Measurements from ENCODE around the gene MAT2A.
"Not testable (repeated sequence)": the region's sequence is repeated elsewhere in the genome, so short reads cannot be mapped to it uniquely, and the experiment has no call there.

Gene MAT2A

GRCh38 chr2:85541262-85541661 is 2.3 kb downstream of the MAT2A start:
- Histone ChIP-seq H3K36me3 (ENCODE audit: low read depth) (peaks cover 69% of the 10 kb centered on the region), H3K27ac (ENCODE audit: poor library complexity, severe bottlenecking) (peak overlapping the region; percentile 86)
- no peak for TF ChIP-seq CTCF (IDR thresholded peaks at IDR 0.05; ENCODE audit: poor library complexity, severe bottlenecking)

GRCh38 chr2:85541753-85542457 is 2.9 kb downstream of the MAT2A start:
- no peaks in the 10 kb centered on the region for H3K27me3 ChIP-seq (ENCODE audit: insufficient read depth, poor library complexity, severe bottlenecking)
- peak overlapping the region; percentile 86 for H3K27ac ChIP-seq (ENCODE audit: poor library complexity, severe bottlenecking)
- peaks cover 69% of the 10 kb centered on the region for H3K36me3 ChIP-seq (ENCODE audit: low read depth)
- ATAC-seq (ENCODE audit: low read depth) = no peak
- TF ChIP-seq CTCF (IDR thresholded peaks at IDR 0.05; ENCODE audit: poor library complexity, severe bottlenecking) = no peak
- H3K4me1 ChIP-seq (ENCODE audit: insufficient read depth, poor library complexity, severe bottlenecking) = peaks cover 34% of the 10 kb centered on the region
- DNase-seq (ENCODE audit: low spot score) = no peak
- H3K9me3 ChIP-seq (ENCODE audit: severe bottlenecking) = no peaks in the 10 kb centered on the region
- H3K4me3 ChIP-seq (ENCODE audit: severe bottlenecking) = peak overlapping the region; percentile 97

More at GRCh38 chr2:85541262-85541661, 2.3 kb downstream of the MAT2A start:
- Histone ChIP-seq H3K4me3 (ENCODE audit: severe bottlenecking) (peak overlapping the region; percentile 97), H3K27me3 (ENCODE audit: insufficient read depth, poor library complexity, severe bottlenecking) (no peaks in the 10 kb centered on the region), H3K9me3 (ENCODE audit: severe bottlenecking) (no peaks in the 10 kb centered on the region), H3K4me1 (ENCODE audit: insufficient read depth, poor library complexity, severe bottlenecking) (peaks cover 39% of the 10 kb centered on the region)
- ATAC-seq (ENCODE audit: low read depth) (no peak), DNase-seq (ENCODE audit: low spot score) (no peak)

GRCh38 chr2:85542777-85543176 is 3.8 kb downstream of the MAT2A start:
- no peak for TF ChIP-seq CTCF (IDR thresholded peaks at IDR 0.05; ENCODE audit: poor library complexity, severe bottlenecking)
- DNase-seq (ENCODE audit: low spot score) (no peak), ATAC-seq (ENCODE audit: low read depth) (no peak)
- Histone ChIP-seq H3K27me3 (ENCODE audit: insufficient read depth, poor library complexity, severe bottlenecking) (no peaks in the 10 kb centered on the region), H3K4me3 (ENCODE audit: severe bottlenecking) (no peak overlapping the region), H3K4me1 (ENCODE audit: insufficient read depth, poor library complexity, severe bottlenecking) (peaks cover 27% of the 10 kb centered on the region), H3K27ac (ENCODE audit: poor library complexity, severe bottlenecking) (peak overlapping the region; percentile 86), H3K9me3 (ENCODE audit: severe bottlenecking) (no peaks in the 10 kb centered on the region), H3K36me3 (ENCODE audit: low read depth) (peaks cover 74% of the 10 kb centered on the region)

- H3K4me1 ChIP-seq (ENCODE audit: insufficient read depth, poor library complexity, severe bottlenecking) = peaks cover 27% of the 10 kb centered on the region
- not testable (repeated sequence) for DNase-seq (ENCODE audit: low spot score); H3K4me3 ChIP-seq (ENCODE audit: severe bottlenecking); ATAC-seq (ENCODE audit: low read depth); H3K27me3 ChIP-seq (ENCODE audit: insufficient read depth, poor library complexity, severe bottlenecking); H3K9me3 ChIP-seq (ENCODE audit: severe bottlenecking)
- H3K27ac ChIP-seq (ENCODE audit: poor library complexity, severe bottlenecking) = peak overlapping the region; percentile 86
- peaks cover 78% of the 10 kb centered on the region for H3K36me3 ChIP-seq (ENCODE audit: low read depth)
Observed at GRCh38 chr2:85544254-85544691, 5.3 kb downstream of the MAT2A start.

DNA sequence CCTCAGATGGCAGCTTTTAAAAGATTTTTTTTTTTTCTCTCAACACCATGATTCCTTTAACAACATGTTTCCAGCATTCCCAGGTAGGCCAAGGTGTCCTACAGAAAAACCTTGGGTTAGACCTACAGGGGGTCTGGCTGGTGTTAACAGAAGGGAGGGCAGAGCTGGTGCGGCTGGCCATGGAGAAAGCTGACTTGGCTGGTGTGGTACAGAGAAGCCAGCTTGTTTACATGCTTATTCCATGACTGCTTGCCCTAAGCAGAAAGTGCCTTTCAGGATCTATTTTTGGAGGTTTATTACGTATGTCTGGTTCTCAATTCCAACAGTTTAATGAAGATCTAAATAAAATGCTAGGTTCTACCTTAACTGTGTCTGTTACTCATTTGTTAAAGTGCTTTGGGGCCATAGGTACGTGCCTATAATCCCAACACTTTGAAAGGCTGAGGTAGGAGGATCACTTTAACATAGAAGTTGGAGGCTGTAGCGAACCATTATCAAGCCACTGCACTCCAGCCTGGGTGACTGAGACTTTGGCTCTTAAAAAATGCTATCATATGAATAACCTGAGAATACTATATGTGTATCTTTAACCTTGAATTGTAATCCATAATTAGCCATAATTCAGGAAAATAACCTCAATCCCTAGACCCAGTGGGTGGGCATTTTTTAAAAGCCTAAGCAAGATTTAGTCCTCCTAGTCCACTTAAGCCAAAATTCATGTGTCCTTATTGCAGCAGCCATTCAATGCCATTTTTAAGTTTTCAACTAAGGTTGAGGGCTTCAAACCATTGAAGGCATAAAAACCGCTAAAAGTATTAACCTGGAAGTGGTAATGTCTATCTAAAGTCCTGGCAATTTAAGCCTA is 6.2 kb downstream of the MAT2A start:
- H3K27ac ChIP-seq (ENCODE audit: poor library complexity, severe bottlenecking) = peak overlapping the region; percentile 86
- H3K9me3 ChIP-seq (ENCODE audit: severe bottlenecking); H3K27me3 ChIP-seq (ENCODE audit: insufficient read depth, poor library complexity, severe bottlenecking); DNase-seq (ENCODE audit: low spot score); H3K4me3 ChIP-seq (ENCODE audit: severe bottlenecking); ATAC-seq (ENCODE audit: low read depth): not testable (repeated sequence)
- H3K4me1 ChIP-seq (ENCODE audit: insufficient read depth, poor library complexity, severe bottlenecking) = peaks cover 32% of the 10 kb centered on the region
- peaks cover 75% of the 10 kb centered on the region for H3K36me3 ChIP-seq (ENCODE audit: low read depth)
